Kidney (tissue), 14 donors: ENCODE results near the gene IL17B. TPM values are rescaled to one million over a fixed set of nuclear protein-coding genes. Genes with fewer than 3 reads are reported as not detected.
A peak's percentile ranks its signal among the peaks of the same experiment; 100 is the strongest.
"Not testable (repeated sequence)": the region's sequence is repeated elsewhere in the genome, so short reads cannot be mapped to it uniquely, and the experiment has no call there.

ENCODE experiments used
- DNase-seq, 5 donors: peaks; one replicate each; pipeline ENCODE4 v3.0.0-alpha.2; 2013 to 2020
- FAIRE-seq: peaks from 2 replicates; lab custom pipeline; 2012; peaks lifted over from hg19 to GRCh38; lab: Jason Lieb, UNC
- H3K27ac ChIP-seq, 2 donors: one replicate each; pipeline ENCODE4 v1.7.0; 2013; ENCODE audit warnings: low read depth in 2 of 2, low read length in 2 of 2, inconsistent platforms in 1 of 2
- H3K27me3 ChIP-seq: one replicate; pipeline ENCODE4 v1.7.1; 2013; ENCODE audit warnings: low read length, inconsistent platforms; ENCODE audit not compliant: control insufficient read depth, insufficient read depth
- H3K36me3 ChIP-seq, 3 donors: one replicate each; pipeline versions ENCODE4 v1.7.0 to v1.7.1; 2013; ENCODE audit warnings: low read length in 3 of 3, control low read depth in 1 of 3, inconsistent platforms in 1 of 3; ENCODE audit not compliant: insufficient read depth in 3 of 3, control insufficient read depth in 2 of 3
- H3K4me1 ChIP-seq, 3 donors: one replicate each; pipeline versions ENCODE4 v1.7.0 to v1.7.1; 2013; ENCODE audit warnings: low read length in 3 of 3, inconsistent platforms in 1 of 3, low read depth in 1 of 3; ENCODE audit not compliant: control insufficient read depth in 2 of 3, insufficient read depth in 2 of 3
- H3K4me3 ChIP-seq, 3 donors: one replicate each; pipeline versions ENCODE4 v1.7.0 to v1.8.1; 2013; ENCODE audit warnings: low read length in 3 of 3, control low read depth in 1 of 3, inconsistent platforms in 1 of 3
- H3K9ac ChIP-seq, 3 donors: one replicate each; pipeline versions ENCODE4 v1.7.0 to v1.7.1; 2013; ENCODE audit warnings: low read length in 3 of 3, control low read depth in 1 of 3, inconsistent platforms in 1 of 3
- H3K9me3 ChIP-seq, 3 donors: one replicate each; pipeline versions ENCODE4 v1.7.0 to v1.7.1; 2013; ENCODE audit warnings: low read length in 3 of 3, control low read depth in 1 of 3, inconsistent platforms in 1 of 3; ENCODE audit not compliant: control insufficient read depth in 2 of 3, insufficient read depth in 1 of 3
- intact Hi-C: fragments of 100-400 bp; cut with DNase I; formaldehyde crosslinking; loops from one replicate; pipeline ENCODE4 v1.11.1; 2022
- polyA plus RNA-seq: library from polyadenylated mRNA; stranded (reverse); fragments of 350-450 nt; fragmentation: Illumina TruSeq; extraction: RNeasy Lipid Tissue Mini Kit (QIAGEN cat#74804); gene quantifications from one replicate; pipeline ENCODE4 v1.2.3, GENCODE V29; 2014; ENCODE audit warnings: low read depth, low replicate concordance; ENCODE audit not compliant: insufficient read depth
- total RNA-seq: library from RNA; stranded (reverse); fragmentation: NEBNext Ultra II Directional; extraction: Animal tissue kit (Norgen Biotek cat#: 25700); gene quantifications from one replicate; pipeline ENCODE4 v1.2.1, GENCODE V29; 2021
- TF ChIP-seq, protein P1 (sequence below): IDR thresholded peaks from 3 replicates; pipeline ENCODE4 v1.5.1; 2012; ENCODE audit warnings: mild to moderate bottlenecking, moderate library complexity, borderline replicate concordance; ENCODE audit not compliant: insufficient read depth; ENCODE audit errors: extremely low read depth
- donor health status: control.
- donor health status: control.
- donor health status: control.
- donor health status: control.
- donor health status: control.
- donor health status: DM: yes; HTN: yes; CAD: no.
- donor health status: Normal renal cell carcinoma (clear cell type).

IL17B gene
- total and polyA plus RNA-seq, 2 donors from 2014 or later, result 1.4 to 4.7 TPM

DNA sequence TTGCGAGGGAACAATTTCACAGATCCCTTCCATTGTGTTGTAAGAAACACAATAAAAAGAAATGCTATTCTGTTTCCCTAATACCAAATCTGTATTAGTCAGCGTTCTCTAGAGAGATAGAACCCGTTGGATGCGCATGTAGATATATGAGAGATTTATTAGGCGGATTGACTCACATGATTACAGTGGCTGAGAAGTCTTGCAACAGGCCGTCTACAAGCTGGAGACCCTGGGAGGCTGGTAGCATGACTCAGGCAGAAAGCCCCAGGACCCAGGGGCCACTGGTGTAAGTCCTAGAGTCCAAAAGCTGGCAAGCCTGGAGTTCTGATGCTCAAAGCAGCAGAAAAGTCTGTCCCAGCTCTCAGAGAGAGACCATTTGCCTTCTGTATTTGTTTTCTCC is 18.4 kb upstream of the IL17B start:
- Histone ChIP-seq H3K4me1 (no peaks in the 10 kb centered on the region), H3K27ac (no peak overlapping the region), H3K9me3 (no peaks in the 10 kb centered on the region), H3K4me3 (no peak overlapping the region), H3K27me3 (no peaks in the 10 kb centered on the region), H3K9ac (no peak overlapping the region), H3K36me3 (no peaks in the 10 kb centered on the region)
- peak in 1 of 5 donors; percentile 87 for DNase-seq
- FAIRE-seq, result no peak
- TF ChIP-seq, protein P1, sequence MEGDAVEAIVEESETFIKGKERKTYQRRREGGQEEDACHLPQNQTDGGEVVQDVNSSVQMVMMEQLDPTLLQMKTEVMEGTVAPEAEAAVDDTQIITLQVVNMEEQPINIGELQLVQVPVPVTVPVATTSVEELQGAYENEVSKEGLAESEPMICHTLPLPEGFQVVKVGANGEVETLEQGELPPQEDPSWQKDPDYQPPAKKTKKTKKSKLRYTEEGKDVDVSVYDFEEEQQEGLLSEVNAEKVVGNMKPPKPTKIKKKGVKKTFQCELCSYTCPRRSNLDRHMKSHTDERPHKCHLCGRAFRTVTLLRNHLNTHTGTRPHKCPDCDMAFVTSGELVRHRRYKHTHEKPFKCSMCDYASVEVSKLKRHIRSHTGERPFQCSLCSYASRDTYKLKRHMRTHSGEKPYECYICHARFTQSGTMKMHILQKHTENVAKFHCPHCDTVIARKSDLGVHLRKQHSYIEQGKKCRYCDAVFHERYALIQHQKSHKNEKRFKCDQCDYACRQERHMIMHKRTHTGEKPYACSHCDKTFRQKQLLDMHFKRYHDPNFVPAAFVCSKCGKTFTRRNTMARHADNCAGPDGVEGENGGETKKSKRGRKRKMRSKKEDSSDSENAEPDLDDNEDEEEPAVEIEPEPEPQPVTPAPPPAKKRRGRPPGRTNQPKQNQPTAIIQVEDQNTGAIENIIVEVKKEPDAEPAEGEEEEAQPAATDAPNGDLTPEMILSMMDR, result no peak
- intact Hi-C loops, result no loop called here

DNA sequence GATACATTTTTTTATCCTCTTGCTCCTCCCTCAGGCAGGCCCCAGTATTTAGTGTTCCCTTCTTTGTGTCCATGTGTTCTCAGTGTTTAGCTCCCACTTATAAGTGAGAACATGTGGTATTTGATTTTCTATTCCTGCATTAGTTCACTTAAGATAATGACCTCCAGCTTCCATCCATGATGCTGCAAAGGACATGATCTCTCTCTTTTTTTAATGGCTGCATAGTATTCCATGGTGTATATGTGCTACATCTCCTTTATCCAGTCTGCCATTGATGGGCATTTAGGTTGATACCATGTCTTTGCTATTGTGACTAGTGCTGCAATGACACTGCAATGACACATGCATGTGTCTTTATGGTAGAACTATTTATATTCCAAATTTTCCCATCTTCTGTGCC is 15.9 kb upstream of the IL17B start:
- H3K9ac ChIP-seq, FAIRE-seq, intact Hi-C loops, H3K4me3 ChIP-seq, H3K36me3 ChIP-seq, H3K9me3 ChIP-seq, H3K27me3 ChIP-seq, H3K27ac ChIP-seq, H3K4me1 ChIP-seq, DNase-seq: not testable (repeated sequence)

DNA sequence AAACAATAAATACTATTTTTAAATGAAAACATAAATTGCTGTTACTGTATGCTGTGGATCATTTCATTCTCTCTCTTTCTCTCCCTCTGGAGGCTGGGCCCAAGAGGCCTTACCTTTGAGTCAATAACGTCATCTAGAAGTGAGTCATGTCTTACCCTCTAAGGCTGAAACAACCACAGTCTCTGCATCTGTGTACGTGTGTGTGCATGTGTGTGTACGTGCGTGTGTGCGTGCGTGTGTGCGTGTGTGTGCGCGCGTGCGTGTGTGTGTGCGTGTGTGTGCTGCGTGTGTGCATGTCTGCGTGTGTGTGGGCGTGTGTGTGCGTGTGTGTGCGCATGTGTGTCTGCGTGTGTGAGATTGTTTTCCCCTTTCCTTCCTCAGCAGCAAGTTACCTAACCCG is 13.6 kb upstream of the IL17B start:
- peaks cover 0 to 5% (median 0%) of the 10 kb centered on the region in 3 donors for H3K4me1 ChIP-seq
- TF ChIP-seq, protein P1, result no peak
- intact Hi-C loops, result no loop called here
- no peak overlapping the region for H3K9ac ChIP-seq
- H3K27me3 ChIP-seq, result no peaks in the 10 kb centered on the region
- no peaks in the 10 kb centered on the region for H3K36me3 ChIP-seq
- DNase-seq, result no peak
- H3K4me3 ChIP-seq, result no peak overlapping the region
- H3K27ac ChIP-seq, result no peak overlapping the region
- no peaks in the 10 kb centered on the region for H3K9me3 ChIP-seq
- no peak for FAIRE-seq

DNA sequence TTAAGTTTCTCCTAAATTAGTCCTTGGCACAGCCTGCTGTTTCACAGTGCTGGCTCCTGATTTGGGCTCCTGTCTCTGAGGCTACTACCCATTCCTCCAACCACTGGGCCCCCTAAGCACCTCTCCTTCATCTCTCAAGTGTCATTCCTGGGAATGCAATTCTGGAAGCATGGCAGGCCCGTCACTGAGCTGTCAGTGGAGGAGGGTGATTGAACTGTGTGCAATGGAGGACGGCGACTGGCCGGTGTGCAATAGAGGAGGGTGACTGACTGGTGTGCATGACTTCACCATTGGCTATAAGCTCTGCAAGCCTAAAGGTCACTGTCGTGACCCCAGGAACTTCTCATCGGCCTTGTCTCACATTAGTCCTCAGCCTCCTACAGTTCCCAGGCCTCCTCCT is 12.4 kb upstream of the IL17B start:
- no peak overlapping the region for H3K4me3 ChIP-seq
- peaks cover 0 to 5% (median 0%) of the 10 kb centered on the region in 3 donors for H3K4me1 ChIP-seq
- no peaks in the 10 kb centered on the region for H3K36me3 ChIP-seq
- no peaks in the 10 kb centered on the region for H3K9me3 ChIP-seq
- no peak for DNase-seq
- H3K27me3 ChIP-seq, result no peaks in the 10 kb centered on the region
- H3K9ac ChIP-seq, result no peak overlapping the region
- no peak overlapping the region for H3K27ac ChIP-seq
- intact Hi-C loops, result no loop called here
- no peak for FAIRE-seq
- TF ChIP-seq, protein P1, result no peak

DNA sequence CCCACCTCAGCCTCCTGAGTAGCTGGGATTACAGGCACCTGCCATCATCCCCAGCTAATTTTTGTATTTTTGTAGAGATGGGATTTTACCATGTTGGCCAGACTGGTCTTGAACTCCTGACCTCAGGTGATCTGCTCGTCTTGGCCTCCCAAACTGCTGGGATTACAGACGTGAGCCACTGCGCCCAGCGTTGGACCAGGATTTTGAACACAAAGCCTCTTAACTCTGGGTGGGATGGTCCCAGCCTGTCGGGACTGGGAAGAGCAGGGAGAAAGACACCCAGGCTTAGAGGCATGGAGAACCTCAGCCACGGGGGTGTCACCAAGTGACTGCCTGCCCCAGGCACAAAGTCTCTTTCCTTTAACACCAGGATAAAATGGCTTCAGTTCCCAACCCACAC is 12.0 kb upstream of the IL17B start:
- intact Hi-C loops, H3K36me3 ChIP-seq, H3K9ac ChIP-seq, H3K27ac ChIP-seq, DNase-seq, H3K27me3 ChIP-seq, FAIRE-seq, H3K9me3 ChIP-seq, H3K4me3 ChIP-seq, H3K4me1 ChIP-seq: not testable (repeated sequence)
